PC-9 (cell line): ENCODE results near the gene ZNF714. TPM values are rescaled to one million over a fixed set of nuclear protein-coding genes. Genes with fewer than 3 reads are reported as not detected.

Experiments
- BruUV-seq: library from RNA; stranded (reverse); fragments of 400-500 nt; replicated peaks from 2 replicates; lab custom pipeline; 2021; lab: Mats Ljungman, UMichigan
- CTCF ChIA-PET: fragments of 300-600 bp; sonication (Branson Sonifier 250); formaldehyde crosslinking; loops from one replicate; lab custom pipeline; 2022; ENCODE audit warnings: antibody characterized with exemption; lab: Charles Lee
- POLR2A ChIA-PET: fragments of 300-600 bp; sonication (Branson Sonifier 250); formaldehyde crosslinking; loops from one replicate; lab custom pipeline; 2022; ENCODE audit warnings: antibody characterized with exemption; ENCODE audit not compliant: unreplicated experiment; lab: Charles Lee
- DNase-seq, 2 experiments: peaks; one replicate each; pipeline versions ENCODE4 v3.0.0 to v3.0.0-alpha.2; 2015 to 2022; ENCODE audit warnings: mixed read lengths in 1 of 2
- H2AFZ ChIP-seq: fragments of 200-600 bp; sonication (generic); 2 replicates; pipeline ENCODE4 v1.8.1; 2017; ENCODE audit warnings: antibody characterized with exemption
- H3F3A ChIP-seq: fragments of 200-600 bp; sonication (generic); 2 replicates; pipeline ENCODE4 v1.8.1; 2017; ENCODE audit warnings: antibody characterized with exemption, mild to moderate bottlenecking, low read depth; ENCODE audit not compliant: insufficient read depth
- H3K27ac ChIP-seq: fragments of 200-600 bp; sonication (generic); 2 replicates; pipeline ENCODE4 v1.6.1; 2016; ENCODE audit warnings: mixed run types
- H3K27me3 ChIP-seq: fragments of 200-600 bp; sonication (generic); 2 replicates; pipeline ENCODE4 v1.6.1; 2016; ENCODE audit warnings: low read depth, mixed run types; ENCODE audit not compliant: insufficient read depth
- H3K36me3 ChIP-seq: fragments of 200-600 bp; sonication (generic); 2 replicates; pipeline ENCODE4 v1.6.1; 2016; ENCODE audit warnings: low read depth, mixed run types
- H3K4me1 ChIP-seq: fragments of 200-600 bp; sonication (generic); replicated peaks from 2 replicates; pipeline ENCODE4 v1.6.1; 2016; ENCODE audit warnings: mixed run types; ENCODE audit not compliant: insufficient read depth
- H3K4me2 ChIP-seq: fragments of 200-600 bp; sonication (generic); 2 replicates; pipeline ENCODE4 v1.6.1; 2017; ENCODE audit warnings: mixed run types
- H3K4me3 ChIP-seq: fragments of 200-600 bp; sonication (generic); 2 replicates; pipeline ENCODE4 v1.6.1; 2016; ENCODE audit warnings: mixed run types
- H3K79me2 ChIP-seq: fragments of 200-600 bp; sonication (generic); 2 replicates; pipeline ENCODE4 v1.6.1; 2017; ENCODE audit warnings: low read depth, mixed run types
- H3K9me2 ChIP-seq: fragments of 200-600 bp; sonication (generic); 2 replicates; pipeline ENCODE4 v1.8.1; 2017; ENCODE audit warnings: mild to moderate bottlenecking; ENCODE audit not compliant: insufficient read depth
- H3K9me3 ChIP-seq: fragments of 200-600 bp; sonication (generic); 2 replicates; pipeline ENCODE4 v1.8.1; 2016; ENCODE audit warnings: low read depth; ENCODE audit not compliant: insufficient read depth
- H4K20me1 ChIP-seq: fragments of 200-600 bp; sonication (generic); 2 replicates; pipeline ENCODE4 v1.8.1; 2017; ENCODE audit not compliant: insufficient read depth
- CTCF ChIP-seq: fragments of 200-600 bp; sonication (generic); conservative IDR thresholded peaks from 2 replicates; pipeline ENCODE4 v1.6.1; 2017; ENCODE audit warnings: mixed run types, antibody characterized with exemption, mild to moderate bottlenecking, moderate library complexity
- EZH2 ChIP-seq: fragments of 200-600 bp; sonication (generic); IDR thresholded peaks from 2 replicates; pipeline ENCODE4 v1.8.0; 2017; ENCODE audit warnings: antibody characterized with exemption, low read depth
- intact Hi-C: fragments of 100-400 bp; cut with micrococcal nuclease; formaldehyde crosslinking; loops from one replicate; pipeline ENCODE4 v1.10.0; 2022; ENCODE audit not compliant: unreplicated experiment
- total RNA-seq: library from RNA; stranded (reverse); gene quantifications from 2 replicates; pipeline ENCODE4 v1.2.3, GENCODE V29; 2021

The ZNF714 gene
- total RNA-seq, 1 experiment from 2014 or later, result 8.0 TPM

GRCh38 chr19:21084343-21084742 is 2.3 kb downstream of the ZNF714 start:
- peaks cover 6% of the 10 kb centered on the region; the same call in 1 of the 2 replicates for H3K79me2 ChIP-seq
- no peak overlapping the region for H3K4me3 ChIP-seq
- intact Hi-C loops, result no loop called here
- H4K20me1 ChIP-seq, result no peaks in the 10 kb centered on the region
- TF ChIP-seq EZH2, result no peak
- no peak for TF ChIP-seq CTCF
- no peak overlapping the region for H2AFZ ChIP-seq
- H3K4me1 ChIP-seq, result no peaks in the 10 kb centered on the region; the same call in 1 of the 2 replicates
- ChIA-PET CTCF (no interaction called here), POLR2A (interaction anchor here (0.6 kb wide), 1 partner anchor 19 kb away, joined by 3 read pairs; no protein-coding TSS in a partner anchor)
- no peaks in the 10 kb centered on the region for H3K36me3 ChIP-seq
- DNase-seq, result no peak
- H3K4me2 ChIP-seq, result no peak overlapping the region
- BruUV-seq, result no TSS peak
- no peak overlapping the region for H3K27ac ChIP-seq
- no peaks in the 10 kb centered on the region for H3K9me3 ChIP-seq
- no peaks in the 10 kb centered on the region for H3K27me3 ChIP-seq
- H3F3A ChIP-seq, result no peaks in the 10 kb centered on the region
- no peaks in the 10 kb centered on the region for H3K9me2 ChIP-seq

GRCh38 chr19:21087871-21088270 is 5.9 kb downstream of the ZNF714 start:
- no TSS peak for BruUV-seq
- Histone ChIP-seq H4K20me1 (no peaks in the 10 kb centered on the region), H3K4me1 (no peaks in the 10 kb centered on the region), H3K4me2 (no peak overlapping the region), H3K79me2 (peaks cover 6% of the 10 kb centered on the region; the same call in 1 of the 2 replicates), H2AFZ (no peak overlapping the region), H3K9me3 (no peaks in the 10 kb centered on the region), H3K9me2 (no peaks in the 10 kb centered on the region), H3K4me3 (no peak overlapping the region), H3F3A (no peaks in the 10 kb centered on the region), H3K36me3 (no peaks in the 10 kb centered on the region), H3K27me3 (no peaks in the 10 kb centered on the region), H3K27ac (no peak overlapping the region)
- no peak for DNase-seq
- TF ChIP-seq CTCF (no peak), EZH2 (no peak)
- CTCF ChIA-PET, result no interaction called here
- intact Hi-C loops, result no loop called here
- POLR2A ChIA-PET, result no interaction called here

GRCh38 chr19:21092109-21092508 is 10.1 kb downstream of the ZNF714 start:
- Histone ChIP-seq H3K9me3 (no peaks in the 10 kb centered on the region), H3K9me2 (no peaks in the 10 kb centered on the region), H2AFZ (no peak overlapping the region), H4K20me1 (no peaks in the 10 kb centered on the region), H3K79me2 (no peaks in the 10 kb centered on the region), H3K4me1 (no peaks in the 10 kb centered on the region), H3K36me3 (no peaks in the 10 kb centered on the region), H3K27ac (no peak overlapping the region), H3K4me2 (no peak overlapping the region), H3K4me3 (no peak overlapping the region), H3F3A (no peaks in the 10 kb centered on the region), H3K27me3 (no peaks in the 10 kb centered on the region)
- ChIA-PET CTCF (no interaction called here), POLR2A (interaction anchor here (0.6 kb wide), 1 partner anchor 61 kb away, joined by 3 read pairs; no protein-coding TSS in a partner anchor)
- intact Hi-C loops, result no loop called here
- no TSS peak for BruUV-seq
- DNase-seq, result no peak
- TF ChIP-seq EZH2, result no peak
- no peak for TF ChIP-seq CTCF
